ENCODE measurements around the gene ZC3H12D.

ZC3H12D gene

GRCh38 chr6:149470948-149471347, 13.9 kb downstream of the ZC3H12D start:
- Histone ChIP-seq H3K36me3 (replicated peaks; ENCODE audit: insufficient read depth, low read length) (no peaks in the 10 kb centered on the region), H4K20me1 (ENCODE audit: insufficient read depth, low read length) (no peaks in the 10 kb centered on the region), H3K4me3 (ENCODE audit: low read length) (no peak overlapping the region), H3K9me3 (replicated peaks; ENCODE audit: insufficient read depth, low read length) (no peaks in the 10 kb centered on the region), H3K79me2 (ENCODE audit: low read length) (no peaks in the 10 kb centered on the region), H3K4me1 (ENCODE audit: low read length) (peaks cover 11% of the 10 kb centered on the region; the same call in 1 of the 2 replicates), H3K9ac (ENCODE audit: low read length) (no peak overlapping the region), H3K27me3 (replicated peaks; ENCODE audit: insufficient read depth, low read length) (peaks cover 8% of the 10 kb centered on the region; the same call in 1 of the 2 replicates), H3K27ac (ENCODE audit: low read length) (no peak overlapping the region), H3K9me2 (replicated peaks; ENCODE audit: insufficient read depth, low read length) (no peaks in the 10 kb centered on the region), H3K4me2 (ENCODE audit: low read depth, low read length) (no peak overlapping the region), H3F3A (ENCODE audit: insufficient read depth, low read length) (peaks cover 5% of the 10 kb centered on the region), H2AFZ (ENCODE audit: low read length) (no peak overlapping the region)
- no peak for DNase-seq
- no peak for TF ChIP-seq CTCF (IDR thresholded peaks at IDR 0.05; ENCODE audit: low read length)
- TF ChIP-seq EZH2 (optimal IDR thresholded peaks at IDR 0.05; ENCODE audit: low read depth, low read length) = no peak
- TF ChIP-seq EZH2phosphoT487 (IDR thresholded peaks at IDR 0.05; ENCODE audit: low read length) = no peak

GRCh38 chr6:149468179-149468578, 16.6 kb downstream of the ZC3H12D start:
- Histone ChIP-seq H3K27me3 (replicated peaks; ENCODE audit: insufficient read depth, low read length) (peaks cover 8% of the 10 kb centered on the region; the same call in 1 of the 2 replicates), H2AFZ (ENCODE audit: low read length) (no peak overlapping the region), H4K20me1 (ENCODE audit: insufficient read depth, low read length) (no peaks in the 10 kb centered on the region), H3K27ac (ENCODE audit: low read length) (no peak overlapping the region), H3K36me3 (replicated peaks; ENCODE audit: insufficient read depth, low read length) (no peaks in the 10 kb centered on the region), H3F3A (ENCODE audit: insufficient read depth, low read length) (peaks cover 5% of the 10 kb centered on the region), H3K9ac (ENCODE audit: low read length) (no peak overlapping the region), H3K4me2 (ENCODE audit: low read depth, low read length) (peak overlapping the region; percentile 30; the same call in 1 of the 2 replicates), H3K9me2 (replicated peaks; ENCODE audit: insufficient read depth, low read length) (no peaks in the 10 kb centered on the region), H3K4me1 (ENCODE audit: low read length) (peaks cover 11% of the 10 kb centered on the region; the same call in 1 of the 2 replicates), H3K9me3 (replicated peaks; ENCODE audit: insufficient read depth, low read length) (no peaks in the 10 kb centered on the region), H3K4me3 (ENCODE audit: low read length) (no peak overlapping the region), H3K79me2 (ENCODE audit: low read length) (no peaks in the 10 kb centered on the region)
- no peak for DNase-seq
- TF ChIP-seq EZH2phosphoT487 (IDR thresholded peaks at IDR 0.05; ENCODE audit: low read length) (no peak), EZH2 (optimal IDR thresholded peaks at IDR 0.05; ENCODE audit: low read depth, low read length) (no peak), CTCF (IDR thresholded peaks at IDR 0.05; ENCODE audit: low read length) (no peak)

DNA sequence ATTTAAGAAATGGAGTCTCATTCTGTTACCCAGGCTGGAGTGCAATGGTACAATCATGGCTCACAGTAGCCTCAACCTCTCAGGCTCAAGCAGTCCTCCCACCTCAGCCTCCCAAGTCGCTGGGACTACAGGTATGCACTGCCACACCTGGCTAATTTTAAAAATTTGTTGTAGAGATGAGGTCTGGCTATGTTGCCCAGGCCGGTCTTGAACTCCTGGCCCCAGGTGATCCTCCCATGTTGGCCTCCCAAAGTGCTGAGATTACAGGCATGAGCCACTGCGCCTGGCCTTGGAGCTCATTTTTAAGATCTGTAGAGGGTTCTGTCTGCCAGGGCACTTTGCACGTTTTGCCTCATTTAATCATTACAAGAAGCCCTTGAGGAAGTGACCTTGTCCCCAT, 17.5 kb downstream of the ZC3H12D start:
- Histone ChIP-seq H3K4me2 (ENCODE audit: low read depth, low read length) (no peak overlapping the region), H4K20me1 (ENCODE audit: insufficient read depth, low read length) (no peaks in the 10 kb centered on the region), H3K9me2 (replicated peaks; ENCODE audit: insufficient read depth, low read length) (no peaks in the 10 kb centered on the region), H2AFZ (ENCODE audit: low read length) (no peak overlapping the region), H3K9ac (ENCODE audit: low read length) (no peak overlapping the region), H3K79me2 (ENCODE audit: low read length) (no peaks in the 10 kb centered on the region), H3K4me3 (ENCODE audit: low read length) (no peak overlapping the region), H3K9me3 (replicated peaks; ENCODE audit: insufficient read depth, low read length) (no peaks in the 10 kb centered on the region), H3F3A (ENCODE audit: insufficient read depth, low read length) (peaks cover 4% of the 10 kb centered on the region), H3K27ac (ENCODE audit: low read length) (no peak overlapping the region), H3K27me3 (replicated peaks; ENCODE audit: insufficient read depth, low read length) (0 out of 2 replicates have a peak, but pooled peaks cover 5% of the 10 kb centered on the region), H3K36me3 (replicated peaks; ENCODE audit: insufficient read depth, low read length) (no peaks in the 10 kb centered on the region), H3K4me1 (ENCODE audit: low read length) (peaks cover 10% of the 10 kb centered on the region; the same call in 1 of the 2 replicates)
- DNase-seq = no peak
- TF ChIP-seq EZH2phosphoT487 (IDR thresholded peaks at IDR 0.05; ENCODE audit: low read length) = no peak
- TF ChIP-seq CTCF (IDR thresholded peaks at IDR 0.05; ENCODE audit: low read length) = no peak
- no peak for TF ChIP-seq EZH2 (optimal IDR thresholded peaks at IDR 0.05; ENCODE audit: low read depth, low read length)

Measured in MM.1S (cell line).